CD14-positive monocyte (primary cell): Measurements from ENCODE around the gene FBXL22. TPM values are rescaled to one million over a fixed set of nuclear protein-coding genes. Genes with fewer than 3 reads are reported as not detected.

Experiments used
- DNase-seq, 3 donors: peaks; one replicate each; pipeline ENCODE4 v3.0.0-alpha.2; 2011 to 2022
- H2AFZ ChIP-seq: 2 replicates; pipeline ENCODE4 v1.6.0; 2012; ENCODE audit warnings: mild to moderate bottlenecking, low read depth, low read length, inconsistent platforms; ENCODE audit not compliant: insufficient read depth, poor library complexity, severe bottlenecking
- H3K27ac ChIP-seq, 2 donors: 1 replicate in 1 of 2; 2 replicates in 1 of 2; pipeline ENCODE4 v1.5.1; 2012 to 2013; ENCODE audit warnings: low read length in 2 of 2, control low read depth in 1 of 2, inconsistent platforms in 1 of 2, low read depth in 1 of 2, mild to moderate bottlenecking in 1 of 2
- H3K27me3 ChIP-seq, 2 donors: one replicate each; pipeline versions ENCODE4 v1.6.0 to v1.6.1; 2011 to 2013; ENCODE audit warnings: low read length in 2 of 2; ENCODE audit not compliant: control insufficient read depth in 2 of 2, insufficient read depth in 2 of 2
- H3K36me3 ChIP-seq, 2 donors: replicated peaks in 1 of 2; 1 replicate in 1 of 2; 2 replicates in 1 of 2; pipeline versions ENCODE4 v1.5.1 to v1.6.1; 2012 to 2013; ENCODE audit warnings: low read length in 2 of 2, control low read depth in 1 of 2, inconsistent platforms in 1 of 2, mild to moderate bottlenecking in 1 of 2; ENCODE audit not compliant: insufficient read depth in 2 of 2, control insufficient read depth in 1 of 2
- H3K4me1 ChIP-seq, 2 donors: 1 replicate in 1 of 2; 2 replicates in 1 of 2; pipeline versions ENCODE4 v1.5.1 to v1.6.1; 2012 to 2013; ENCODE audit warnings: low read length in 2 of 2, control low read depth in 1 of 2, inconsistent platforms in 1 of 2, mild to moderate bottlenecking in 1 of 2, moderate library complexity in 1 of 2; ENCODE audit not compliant: insufficient read depth in 2 of 2, control insufficient read depth in 1 of 2
- H3K4me2 ChIP-seq: replicated peaks from 2 replicates; pipeline ENCODE3; 2012; ENCODE audit warnings: low read length, moderate library complexity, mild to moderate bottlenecking; ENCODE audit not compliant: poor library complexity, severe bottlenecking; ENCODE audit errors: extremely low read depth
- H3K4me3 ChIP-seq, 3 experiments: fragments of 200-600 bp in 1 of 3; sonication (generic) in 1 of 3; replicated peaks in 1 of 3; 1 replicate in 2 of 3; 2 replicates in 1 of 3; pipeline ENCODE4 v1.5.1; 2011 to 2013; ENCODE audit warnings: low read length in 3 of 3, mild to moderate bottlenecking in 3 of 3, control low read depth in 2 of 3, low read depth in 2 of 3, inconsistent platforms in 1 of 3, moderate library complexity in 1 of 3
- H3K79me2 ChIP-seq: 2 replicates; pipeline ENCODE4 v1.6.0; 2012; ENCODE audit warnings: mild to moderate bottlenecking, control low read depth, inconsistent platforms, low read length, moderate library complexity; ENCODE audit not compliant: insufficient read depth
- H3K9ac ChIP-seq: 2 replicates; pipeline ENCODE4 v1.6.0; 2017; ENCODE audit warnings: low read length, mild to moderate bottlenecking; ENCODE audit not compliant: insufficient read depth, poor library complexity, severe bottlenecking
- H3K9me3 ChIP-seq, 2 donors: replicated peaks in 1 of 2; 1 replicate in 1 of 2; 2 replicates in 1 of 2; pipeline versions ENCODE4 v1.5.1 to v1.6.1; 2012 to 2013; ENCODE audit warnings: low read length in 2 of 2, control low read depth in 1 of 2; ENCODE audit not compliant: control insufficient read depth in 1 of 2, insufficient read depth in 1 of 2
- H4K20me1 ChIP-seq: 2 replicates; pipeline ENCODE4 v1.6.0; 2012; ENCODE audit warnings: mild to moderate bottlenecking, low read length, control low read depth, moderate library complexity; ENCODE audit not compliant: insufficient read depth
- H3K27ac Mint-ChIP-seq, 7 donors: one replicate each; pipeline ENCODE4 v1.8.0; 2020; ENCODE audit warnings: mild to moderate bottlenecking in 7 of 7, mixed read lengths in 7 of 7, moderate library complexity in 6 of 7, inconsistent platforms in 2 of 7
- H3K27me3 Mint-ChIP-seq, 3 donors: one replicate each; pipeline ENCODE4 v1.8.0; 2021 to 2022; ENCODE audit warnings: low read depth in 3 of 3, mild to moderate bottlenecking in 3 of 3, mixed read lengths in 3 of 3, moderate library complexity in 3 of 3, inconsistent platforms in 1 of 3
- H3K36me3 Mint-ChIP-seq, 2 donors: one replicate each; pipeline ENCODE4 v1.8.0; 2020; ENCODE audit warnings: mixed read lengths in 2 of 2, inconsistent platforms in 1 of 2, mild to moderate bottlenecking in 1 of 2
- H3K4me1 Mint-ChIP-seq: one replicate; pipeline ENCODE4 v1.8.0; 2020; ENCODE audit warnings: mild to moderate bottlenecking, mixed read lengths
- H3K4me3 Mint-ChIP-seq, 2 donors: one replicate each; pipeline ENCODE4 v1.8.0; 2020; ENCODE audit warnings: mild to moderate bottlenecking in 2 of 2, mixed read lengths in 2 of 2, moderate library complexity in 1 of 2
- H3K9me3 Mint-ChIP-seq, 7 donors: one replicate each; pipeline ENCODE4 v1.8.0; 2020 to 2022; ENCODE audit warnings: mixed read lengths in 7 of 7, mild to moderate bottlenecking in 6 of 7, moderate library complexity in 6 of 7, inconsistent platforms in 2 of 7
- CTCF ChIP-seq: fragments of 200-600 bp; IDR thresholded peaks from one replicate; pipeline ENCODE4 v1.8.0; 2022; ENCODE audit warnings: antibody characterized with exemption, mild to moderate bottlenecking
- WGBS: methylation state at CpG from one replicate; pipeline ENCODE4 v1.1.5; 2013; ENCODE audit warnings: missing lambda C conversion rate; ENCODE audit not compliant: insufficient coverage; 5-methylcytosine and 5-hydroxymethylcytosine counted together
- intact Hi-C, 2 donors: fragments of 100-400 bp; cut with micrococcal nuclease; formaldehyde crosslinking; loops; one replicate each; pipeline versions ENCODE4 v1.15.0 to v1.15.1; 2023
- polyA plus RNA-seq, 3 donors: library from polyadenylated mRNA; depleted of rRNA in 1 of 3; unstranded in 2 of 3; stranded (reverse) in 1 of 3; fragments of 300-500 nt in 2 of 3; fragments of >200 nt in 1 of 3; fragmentation: Illumina TruSeq in 2 of 3; gene quantifications; 1 replicate in 2 of 3; 2 replicates in 1 of 3; pipeline ENCODE4 v1.2.3, GENCODE V29; 2012 to 2021

Gene FBXL22
- polyA plus RNA-seq, 3 donors, result 0.04 TPM; not detected in 2

GRCh38 chr15:63587527-63587926, 9.7 kb upstream of the FBXL22 start:
- H3K9me3 ChIP-seq, result no peaks in the 10 kb centered on the region
- H3K4me1 ChIP-seq, result no peaks in the 10 kb centered on the region
- H3K4me3 Mint-ChIP-seq, result no peak overlapping the region
- no peaks in the 10 kb centered on the region for H3K4me1 Mint-ChIP-seq
- H2AFZ ChIP-seq, result no peak overlapping the region
- WGBS, result no CpG with 5 or more reads among the region's 2 CpGs
- no peaks in the 10 kb centered on the region for H3K9me3 Mint-ChIP-seq
- intact Hi-C loops, result loop anchor here in 1 of 2 donors (10.0 kb wide), 1 partner anchor 57 kb away; no protein-coding TSS in a partner anchor
- H4K20me1 ChIP-seq, result peaks cover 100% of the 10 kb centered on the region
- peaks cover 95 to 100% of the 10 kb centered on the region in 2 donors for H3K36me3 ChIP-seq
- no peak overlapping the region for H3K27ac ChIP-seq
- H3K4me3 ChIP-seq, result no peak overlapping the region
- no peak overlapping the region for H3K27ac Mint-ChIP-seq
- H3K36me3 Mint-ChIP-seq, result peaks cover 81 to 96% of the 10 kb centered on the region in 2 donors
- H3K27me3 ChIP-seq, result no peaks in the 10 kb centered on the region
- no peak for TF ChIP-seq CTCF
- peaks cover 36% of the 10 kb centered on the region for H3K79me2 ChIP-seq
- no peak overlapping the region for H3K4me2 ChIP-seq
- no peak overlapping the region for H3K9ac ChIP-seq
- no peaks in the 10 kb centered on the region for H3K27me3 Mint-ChIP-seq
- DNase-seq, result no peak

GRCh38 chr15:63588826-63589225, 8.4 kb upstream of the FBXL22 start:
- Histone ChIP-seq H4K20me1 (peaks cover 100% of the 10 kb centered on the region), H3K4me1 (no peaks in the 10 kb centered on the region), H3K27me3 (no peaks in the 10 kb centered on the region), H3K36me3 (peaks cover 95 to 100% of the 10 kb centered on the region in 2 donors), H2AFZ (no peak overlapping the region), H3K9ac (no peak overlapping the region), H3K27ac (no peak overlapping the region), H3K9me3 (no peaks in the 10 kb centered on the region), H3K79me2 (peaks cover 24% of the 10 kb centered on the region), H3K4me3 (no peak overlapping the region), H3K4me2 (no peak overlapping the region)
- Mint-ChIP-seq H3K27me3 (no peaks in the 10 kb centered on the region), H3K36me3 (peaks cover 83 to 97% of the 10 kb centered on the region in 2 donors), H3K27ac (peak overlapping the region in 1 of 7 donors; percentile 20), H3K4me3 (no peak overlapping the region), H3K9me3 (no peaks in the 10 kb centered on the region), H3K4me1 (peaks cover 3% of the 10 kb centered on the region)
- DNase-seq, result no peak
- WGBS, result 100% methylated on average over 1 of the region's 6 CpGs
- no peak for TF ChIP-seq CTCF
- intact Hi-C loops, result loop anchor here in 1 of 2 donors (10.0 kb wide), 1 partner anchor 56 kb away; no protein-coding TSS in a partner anchor
